Sigmoid colon (tissue), 7 donors: ENCODE data around the gene TSPEAR. TPM values are rescaled to one million over a fixed set of nuclear protein-coding genes. Genes with fewer than 3 reads are reported as not detected.

Source experiments
- DNase-seq: peaks from one replicate; pipeline ENCODE4 v3.0.0-alpha.2; 2019
- H3K27ac ChIP-seq, 4 donors: fragments of 200-600 bp; sonication (generic); one replicate each; pipeline ENCODE4 v1.5.1; 2016 to 2019; ENCODE audit warnings: mild to moderate bottlenecking in 1 of 4
- H3K27me3 ChIP-seq, 3 donors: fragments of 200-600 bp; sonication (generic); one replicate each; pipeline ENCODE4 v1.5.1; 2019; ENCODE audit warnings: mild to moderate bottlenecking in 1 of 3
- H3K36me3 ChIP-seq, 4 donors: fragments of 200-600 bp; sonication (generic); one replicate each; pipeline ENCODE4 v1.5.1; 2016 to 2019
- H3K4me1 ChIP-seq, 4 donors: fragments of 200-600 bp; sonication (generic); one replicate each; pipeline ENCODE4 v1.5.1; 2017 to 2019
- H3K4me3 ChIP-seq, 4 donors: fragments of 200-600 bp; sonication (generic); one replicate each; pipeline ENCODE4 v1.5.1; 2017 to 2019; ENCODE audit warnings: mild to moderate bottlenecking in 2 of 4, moderate library complexity in 1 of 4
- H3K9me3 ChIP-seq, 4 donors: fragments of 200-600 bp in 3 of 4; sonication (generic) in 3 of 4; one replicate each; pipeline versions ENCODE4 v1.5.1 to v1.6.1; 2013 to 2019
- EP300 ChIP-seq, 4 donors: sonication (generic); formaldehyde crosslinking; IDR thresholded peaks; one replicate each; pipeline ENCODE4 v1.6.1; 2017; ENCODE audit warnings: antibody characterized with exemption in 4 of 4
- POLR2A ChIP-seq, 2 donors: fragments of 450-650 bp; IDR thresholded peaks; one replicate each; pipeline ENCODE4 v1.6.1; 2016; ENCODE audit warnings: antibody characterized with exemption in 2 of 2, mild to moderate bottlenecking in 2 of 2, moderate library complexity in 2 of 2
- POLR2AphosphoS5 ChIP-seq, 4 donors: sonication (generic); formaldehyde crosslinking; IDR thresholded peaks; one replicate each; pipeline ENCODE4 v1.6.1; 2017; ENCODE audit warnings: antibody characterized with exemption in 4 of 4
- WGBS, 2 donors: extraction: QIAGEN DNeasy Blood & Tissue Kit; methylation state at CpG; one replicate each; pipeline ENCODE4 v1.1.7; 2013; 5-methylcytosine and 5-hydroxymethylcytosine counted together
- intact Hi-C: fragments of 100-400 bp; cut with DNase I; formaldehyde crosslinking; loops from one replicate; pipeline ENCODE4 v1.15.1; 2023
- polyA plus RNA-seq, 3 donors: library from polyadenylated mRNA; stranded (reverse); fragments of 200-250 nt; gene quantifications; one replicate each; pipeline ENCODE4 v1.2.3, GENCODE V29; 2013
- total RNA-seq, 4 donors: library from RNA; depleted of rRNA; stranded (reverse); fragments of >200 nt; gene quantifications; one replicate each; pipeline ENCODE4 v1.1.0, GENCODE V29; 2016
- TF ChIP-seq, protein P1 (sequence below), 4 experiments: fragments of 450-650 bp in 3 of 4; fragments of 200-600 bp in 1 of 4; IDR thresholded peaks; one replicate each; pipeline ENCODE4 v1.5.1; 2016 to 2019; ENCODE audit warnings: antibody characterized with exemption in 4 of 4, mild to moderate bottlenecking in 3 of 4, moderate library complexity in 2 of 4
- donor health status: healthy with polysubstance abuse.
- donor health status: Bipolar disorder and iron deficiency.
- donor health status: healthy.

TSPEAR gene
- total and polyA plus RNA-seq, 7 donors = under 0.01 to 0.20 TPM; not detected in 5

DNA sequence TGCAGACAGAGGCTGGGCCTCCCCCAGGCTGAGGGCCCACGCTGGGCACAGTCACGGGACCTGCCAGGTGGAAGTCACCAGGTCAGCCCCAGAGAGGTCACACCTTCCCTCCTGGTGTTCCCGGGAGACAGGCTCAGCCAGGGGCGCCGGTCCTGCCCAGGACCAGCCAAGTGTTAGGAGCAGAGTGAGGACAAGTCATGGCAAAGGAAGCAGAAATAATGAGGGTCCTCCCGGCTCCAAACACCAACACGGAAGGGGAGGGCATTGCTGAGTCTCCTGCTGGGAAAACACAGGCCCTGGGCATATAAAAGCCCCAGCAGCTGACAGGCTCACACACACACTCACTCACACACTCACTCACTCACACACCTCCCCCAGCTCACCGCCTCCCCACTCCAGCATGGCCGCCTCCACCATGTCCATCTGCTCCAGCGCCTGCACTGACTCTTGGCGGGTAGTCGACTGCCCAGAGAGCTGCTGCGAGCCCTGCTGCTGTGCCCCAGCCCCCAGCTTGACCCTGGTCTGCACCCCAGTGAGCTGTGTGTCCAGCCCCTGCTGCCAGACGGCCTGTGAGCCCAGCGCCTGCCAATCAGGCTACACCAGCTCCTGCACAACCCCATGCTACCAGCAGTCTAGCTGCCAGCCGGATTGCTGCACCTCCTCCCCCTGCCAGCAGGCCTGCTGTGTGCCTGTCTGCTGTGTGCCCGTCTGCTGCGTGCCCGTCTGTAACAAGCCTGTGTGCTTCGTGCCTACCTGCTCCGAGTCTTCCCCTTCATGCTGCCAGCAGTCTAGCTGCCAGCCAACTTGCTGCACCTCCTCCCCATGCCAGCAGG is 74.1 kb downstream of the TSPEAR start, which contains the start of gene KRTAP10-10:
TSS of gene KRTAP10-10 (plus strand) at position 339 of the 833 bp plus-strand sequence. CDS start at position 401, 62 bp downstream.
- Histone ChIP-seq H3K27ac (no peak within 1 kb of the TSS), H3K4me3 (no peak within 1 kb of the TSS), H3K9me3 (peaks cover 0 to 5% (median 0%) of the 10 kb centered on the region in 4 donors), H3K4me1 (no peaks in the 10 kb centered on the region), H3K36me3 (no peaks in the 10 kb centered on the region), H3K27me3 (peaks cover 0 to 32% (median 0%) of the 10 kb centered on the region in 3 donors)
- TF ChIP-seq POLR2AphosphoS5 (IDR thresholded peaks at IDR 0.05) = no peak
- no peak for TF ChIP-seq EP300 (IDR thresholded peaks at IDR 0.05)
- TF ChIP-seq, protein P1, sequence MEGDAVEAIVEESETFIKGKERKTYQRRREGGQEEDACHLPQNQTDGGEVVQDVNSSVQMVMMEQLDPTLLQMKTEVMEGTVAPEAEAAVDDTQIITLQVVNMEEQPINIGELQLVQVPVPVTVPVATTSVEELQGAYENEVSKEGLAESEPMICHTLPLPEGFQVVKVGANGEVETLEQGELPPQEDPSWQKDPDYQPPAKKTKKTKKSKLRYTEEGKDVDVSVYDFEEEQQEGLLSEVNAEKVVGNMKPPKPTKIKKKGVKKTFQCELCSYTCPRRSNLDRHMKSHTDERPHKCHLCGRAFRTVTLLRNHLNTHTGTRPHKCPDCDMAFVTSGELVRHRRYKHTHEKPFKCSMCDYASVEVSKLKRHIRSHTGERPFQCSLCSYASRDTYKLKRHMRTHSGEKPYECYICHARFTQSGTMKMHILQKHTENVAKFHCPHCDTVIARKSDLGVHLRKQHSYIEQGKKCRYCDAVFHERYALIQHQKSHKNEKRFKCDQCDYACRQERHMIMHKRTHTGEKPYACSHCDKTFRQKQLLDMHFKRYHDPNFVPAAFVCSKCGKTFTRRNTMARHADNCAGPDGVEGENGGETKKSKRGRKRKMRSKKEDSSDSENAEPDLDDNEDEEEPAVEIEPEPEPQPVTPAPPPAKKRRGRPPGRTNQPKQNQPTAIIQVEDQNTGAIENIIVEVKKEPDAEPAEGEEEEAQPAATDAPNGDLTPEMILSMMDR (IDR thresholded peaks at IDR 0.05) = no peak
- no peak for TF ChIP-seq POLR2A (IDR thresholded peaks at IDR 0.05)
- DNase-seq = no peak
- 50 to 68% methylated on average over 21 of the region's 21 CpGs for WGBS, 2 donors
- intact Hi-C loops = no loop called here

DNA sequence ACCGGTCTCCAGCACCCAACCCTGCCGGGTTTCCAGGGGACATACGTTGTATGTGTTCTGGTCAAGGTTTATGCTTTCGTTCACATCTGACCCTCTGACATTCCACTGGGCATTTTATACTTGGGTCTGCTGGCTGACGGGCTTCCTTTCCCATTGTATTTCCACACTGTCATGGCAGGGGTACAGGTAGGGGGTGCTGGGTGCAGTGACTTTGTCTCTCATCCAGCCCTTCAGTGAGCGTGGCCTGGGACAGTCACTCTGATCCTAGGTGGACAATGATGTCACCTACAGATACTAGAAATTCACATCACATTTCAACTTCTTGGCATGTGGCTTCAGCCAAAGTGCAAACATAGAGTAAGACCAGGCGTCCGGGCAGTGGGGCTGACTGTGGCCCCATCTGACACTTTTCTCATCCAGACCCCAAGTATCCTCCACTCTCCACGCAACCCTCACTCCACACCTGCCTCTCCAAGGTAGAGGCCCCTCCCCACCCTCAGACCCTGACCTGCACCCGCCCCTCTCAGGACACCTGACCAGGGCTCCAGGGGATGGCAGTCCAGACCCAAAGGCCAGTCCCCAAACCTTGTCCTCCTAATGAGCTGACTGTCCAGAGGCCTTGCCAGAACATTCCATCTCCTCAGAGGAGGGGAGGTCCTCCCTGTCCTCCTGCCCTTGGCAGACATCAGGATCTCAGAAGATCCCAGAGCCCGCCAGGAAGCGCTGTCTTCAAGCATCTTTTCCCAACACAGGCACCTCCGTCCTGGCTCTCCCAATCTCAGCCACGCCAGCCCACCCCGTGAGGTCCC is 75.0 kb downstream of the TSPEAR start:
- TF ChIP-seq EP300 (IDR thresholded peaks at IDR 0.05) = no peak
- TF ChIP-seq, protein P1 (IDR thresholded peaks at IDR 0.05) = no peak
- TF ChIP-seq POLR2AphosphoS5 (IDR thresholded peaks at IDR 0.05) = no peak
- no peak for TF ChIP-seq POLR2A (IDR thresholded peaks at IDR 0.05)
- WGBS, 2 donors = 81 to 85% methylated on average over 15 of the region's 15 CpGs
- peaks cover 0 to 10% (median 0%) of the 10 kb centered on the region in 4 donors for H3K9me3 ChIP-seq
- H3K36me3 ChIP-seq = no peaks in the 10 kb centered on the region
- no peaks in the 10 kb centered on the region for H3K4me1 ChIP-seq
- DNase-seq = no peak
- intact Hi-C loops = no loop called here
- H3K4me3 ChIP-seq = no peak overlapping the region
- no peak overlapping the region for H3K27ac ChIP-seq
- H3K27me3 ChIP-seq = peaks cover 0 to 32% (median 0%) of the 10 kb centered on the region in 3 donors

DNA sequence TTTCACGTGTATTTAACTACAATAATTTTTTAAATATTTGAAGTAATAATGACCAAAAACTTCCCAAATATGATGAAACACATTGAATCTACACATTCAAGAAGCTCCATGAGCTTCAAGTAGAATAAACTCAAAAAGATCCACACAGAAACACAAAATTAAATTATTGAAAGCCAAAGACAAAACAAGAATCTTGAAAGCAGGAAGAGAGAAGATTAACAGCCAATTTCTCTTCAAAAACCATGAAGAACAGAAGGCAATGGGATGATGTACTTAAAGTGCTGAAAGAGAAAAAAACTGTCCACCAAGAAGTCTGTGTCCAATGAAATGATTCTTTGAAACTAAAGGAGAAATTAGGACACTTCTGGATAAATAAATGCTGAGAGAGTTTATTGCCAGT is 79.3 kb downstream of the TSPEAR start:
- WGBS, 2 donors = 81 to 87% methylated on average over 1 of the region's 1 CpG
- intact Hi-C loops = no loop called here
- Histone ChIP-seq H3K9me3 (peaks cover 0 to 8% (median 3%) of the 10 kb centered on the region in 4 donors), H3K4me3 (no peak overlapping the region), H3K36me3 (no peaks in the 10 kb centered on the region), H3K4me1 (no peaks in the 10 kb centered on the region), H3K27ac (no peak overlapping the region), H3K27me3 (peaks cover 0 to 23% (median 13%) of the 10 kb centered on the region in 3 donors)
- DNase-seq = no peak
- TF ChIP-seq POLR2A (IDR thresholded peaks at IDR 0.05) (no peak), POLR2AphosphoS5 (IDR thresholded peaks at IDR 0.05) (no peak), EP300 (IDR thresholded peaks at IDR 0.05) (no peak)
- TF ChIP-seq, protein P1 (IDR thresholded peaks at IDR 0.05) = no peak

DNA sequence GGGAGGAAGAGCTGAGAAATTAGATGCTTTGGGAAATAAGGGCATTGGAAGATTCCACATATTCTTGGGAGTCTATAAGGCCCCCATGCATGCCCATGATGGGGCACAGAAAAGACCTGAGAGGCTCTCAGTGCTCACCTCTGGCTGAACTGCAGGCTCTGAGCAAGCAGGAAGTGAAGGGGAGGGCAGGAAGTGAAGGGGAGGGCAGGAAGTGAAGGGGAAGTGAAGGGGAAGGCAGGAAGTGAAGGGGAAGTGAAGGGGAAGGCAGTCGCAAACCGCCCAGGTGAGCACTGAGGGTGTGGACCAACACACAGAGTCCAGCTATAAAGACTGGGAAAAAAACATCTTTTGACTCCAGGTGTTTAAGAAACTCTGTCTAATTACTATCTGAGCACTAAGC is 80.9 kb downstream of the TSPEAR start:
- intact Hi-C loops = no loop called here
- H3K27me3 ChIP-seq = peaks cover 0 to 26% (median 13%) of the 10 kb centered on the region in 3 donors
- H3K9me3 ChIP-seq = peaks cover 0 to 8% (median 3%) of the 10 kb centered on the region in 4 donors
- WGBS, 2 donors = 61 to 85% methylated on average over 2 of the region's 2 CpGs
- TF ChIP-seq POLR2AphosphoS5 (IDR thresholded peaks at IDR 0.05) (no peak), POLR2A (IDR thresholded peaks at IDR 0.05) (no peak), EP300 (IDR thresholded peaks at IDR 0.05) (no peak)
- TF ChIP-seq, protein P1 (IDR thresholded peaks at IDR 0.05) = no peak
- H3K36me3 ChIP-seq = no peaks in the 10 kb centered on the region
- H3K4me1 ChIP-seq = no peaks in the 10 kb centered on the region
- no peak overlapping the region for H3K4me3 ChIP-seq
- H3K27ac ChIP-seq = no peak overlapping the region
- DNase-seq = no peak
